K562 (cell line): ENCODE measurements around the gene SLC25A15. TPM values are rescaled to one million over a fixed set of nuclear protein-coding genes. Genes with fewer than 3 reads are reported as not detected.

Experiments
- ATAC-seq: fragments of 200-7000 bp; cut with Tn5 transposase; 3 replicates; pipeline ENCODE4 v1.9.1; 2020; ENCODE audit warnings: moderate library complexity
- BruUV-seq: library from RNA; stranded (reverse); fragments of 400-500 nt; replicated peaks from 2 replicates; lab custom pipeline; 2021; lab: Mats Ljungman, UMichigan
- CTCF ChIA-PET: fragments of 300-600 bp; formaldehyde crosslinking; extraction: SDS; loops from one replicate; lab custom pipeline; 2021; ENCODE audit warnings: low intra/inter-chr PET ratio; lab: Yijun Ruan, JAX
- POLR2A ChIA-PET: fragments of 300-600, 350-650 bp; sonication (Branson Sonifier 250); formaldehyde crosslinking; extraction: SDS; loops from one replicate; lab custom pipeline; 2021; ENCODE audit warnings: antibody characterized with exemption, inconsistent platforms; lab: Yijun Ruan, JAX
- DNase-seq, 4 experiments: peaks; one replicate each; pipeline versions ENCODE4 v3.0.0 to v3.0.0-alpha.2; 2011 to 2018; ENCODE audit warnings: low spot score in 3 of 4, mixed read lengths in 3 of 4; ENCODE audit errors: extremely low read depth in 1 of 4
- FAIRE-seq: peaks from 2 replicates; lab custom pipeline; 2011; peaks lifted over from hg19 to GRCh38; lab: Jason Lieb, UNC
- H2AFZ ChIP-seq: 2 replicates; pipeline ENCODE4 v1.6.0; 2011; ENCODE audit warnings: low read depth, low read length, control low read depth, inconsistent platforms
- H3K27ac ChIP-seq: fragments of 200-600 bp; 3 replicates; pipeline ENCODE4 v1.8.0; 2011; ENCODE audit warnings: low read depth, mild to moderate bottlenecking, control low read depth, inconsistent platforms, low read length, moderate library complexity, mixed read lengths; ENCODE audit errors: extremely low read depth
- H3K27me3 ChIP-seq, 2 experiments: fragments of 300-600 bp in 1 of 2; 2 replicates in 1 of 2; 3 replicates in 1 of 2; pipeline versions ENCODE4 v1.6.0 to v1.8.0; 2011; ENCODE audit warnings: inconsistent platforms in 2 of 2, low read length in 2 of 2, mild to moderate bottlenecking in 1 of 2, mixed read lengths in 1 of 2, moderate library complexity in 1 of 2; ENCODE audit not compliant: control insufficient read depth in 2 of 2, insufficient read depth in 2 of 2
- H3K36me3 ChIP-seq: fragments of 300-600 bp; 3 replicates; pipeline ENCODE4 v1.8.0; 2011; ENCODE audit warnings: mild to moderate bottlenecking, low read length, inconsistent platforms; ENCODE audit not compliant: control insufficient read depth, insufficient read depth
- H3K4me1 ChIP-seq, 2 experiments: fragments of 200-600 bp in 1 of 2; replicated peaks in 1 of 2; 2 replicates in 1 of 2; 3 replicates in 1 of 2; pipeline versions ENCODE4 v1.5.1 to v1.8.0; 2011; ENCODE audit warnings: inconsistent platforms in 2 of 2, low read length in 2 of 2, mild to moderate bottlenecking in 1 of 2, mixed read lengths in 1 of 2, moderate library complexity in 1 of 2; ENCODE audit not compliant: control insufficient read depth in 2 of 2, insufficient read depth in 2 of 2
- H3K4me2 ChIP-seq: 2 replicates; pipeline ENCODE4 v1.6.1; 2011; ENCODE audit warnings: low read length, control low read depth, inconsistent platforms, mixed read lengths; ENCODE audit not compliant: insufficient read depth
- H3K4me3 ChIP-seq: fragments of 200-600 bp; sonication (generic), shearing (Covaris generic); 2 replicates; pipeline ENCODE4 v1.5.1; 2016; ENCODE audit warnings: control low read depth, inconsistent platforms
- H3K79me2 ChIP-seq: fragments of 200-600 bp; 3 replicates; pipeline ENCODE4 v1.8.0; 2011; ENCODE audit warnings: low read length, inconsistent platforms; ENCODE audit not compliant: control insufficient read depth, insufficient read depth
- H3K9ac ChIP-seq, 2 experiments: 2 replicates each; pipeline versions ENCODE4 v1.6.0 to v1.6.1; 2011; ENCODE audit warnings: low read depth in 2 of 2, low read length in 2 of 2, control low read depth in 1 of 2, inconsistent platforms in 1 of 2, mild to moderate bottlenecking in 1 of 2, mixed read lengths in 1 of 2; ENCODE audit not compliant: insufficient read depth in 1 of 2
- H3K9me1 ChIP-seq: one replicate; pipeline ENCODE4 v1.6.0; 2011; ENCODE audit warnings: inconsistent platforms, mild to moderate bottlenecking, low read length, moderate library complexity; ENCODE audit not compliant: control insufficient read depth, insufficient read depth
- H3K9me3 ChIP-seq: replicated peaks from 2 replicates; pipeline ENCODE4 v1.5.1; 2011; ENCODE audit warnings: low read depth, low read length, inconsistent platforms; ENCODE audit not compliant: control insufficient read depth, insufficient read depth
- H4K20me1 ChIP-seq: replicated peaks from 2 replicates; pipeline ENCODE4 v1.6.1; 2011; ENCODE audit warnings: low read length, inconsistent platforms, mixed read lengths; ENCODE audit not compliant: control insufficient read depth, insufficient read depth
- BCLAF1 ChIP-seq, 2 experiments: fragments of 450-650 bp in 1 of 2; IDR thresholded peaks; 2 replicates each; pipeline ENCODE4 v1.6.1; 2011 to 2017; ENCODE audit warnings: low read depth in 2 of 2, antibody characterized with exemption in 1 of 2, borderline replicate concordance in 1 of 2, low read length in 1 of 2, mild to moderate bottlenecking in 1 of 2, mixed read lengths in 1 of 2; ENCODE audit not compliant: control insufficient read depth in 1 of 2
- IRF9 ChIP-seq: fragments of 450-650 bp; IDR thresholded peaks from 2 replicates; pipeline ENCODE4 v1.6.1; 2016; ENCODE audit warnings: missing biosample characterization, missing genetic modification characterization
- NFRKB ChIP-seq: fragments of 450-650 bp; IDR thresholded peaks from 2 replicates; pipeline ENCODE4 v1.6.1; 2016; ENCODE audit warnings: low read depth
- PHTF2 ChIP-seq: fragments of 250-450 bp; sonication (Bioruptor Pico); IDR thresholded peaks from 2 replicates; pipeline ENCODE4 v1.5.0; 2021; ENCODE audit warnings: mild to moderate bottlenecking
- PKNOX1 ChIP-seq: fragments of 450-650 bp; IDR thresholded peaks from 2 replicates; pipeline ENCODE4 v1.6.1; 2016
- TFAM ChIP-seq: fragments of 250-450 bp; sonication (Bioruptor Pico); conservative IDR thresholded peaks from 2 replicates; pipeline ENCODE4 v1.5.0; 2021; ENCODE audit warnings: mild to moderate bottlenecking, moderate library complexity
- THRAP3 ChIP-seq: fragments of 450-650 bp; IDR thresholded peaks from 2 replicates; pipeline ENCODE4 v1.6.1; 2016; ENCODE audit warnings: mild to moderate bottlenecking, inconsistent platforms, borderline replicate concordance
- YY1 ChIP-seq, 3 experiments: IDR thresholded peaks; 2 replicates each; pipeline ENCODE4 v1.6.1; 2011; ENCODE audit warnings: low read length in 2 of 3, mild to moderate bottlenecking in 2 of 3, moderate library complexity in 2 of 3, borderline replicate concordance in 1 of 3, control low read depth in 1 of 3, low read depth in 1 of 3; ENCODE audit not compliant: insufficient read depth in 3 of 3, insufficient replicate concordance in 2 of 3, control insufficient read depth in 1 of 3, insufficient read length in 1 of 3; ENCODE audit errors: extremely low read depth in 1 of 3
- ZNF324 ChIP-seq: fragments of 250-450 bp; sonication (Bioruptor Pico); IDR thresholded peaks from 2 replicates; pipeline ENCODE4 v1.4.0; 2020; ENCODE audit warnings: mild to moderate bottlenecking
- ZNF764 ChIP-seq: fragments of 250-450 bp; sonication (Bioruptor Pico); IDR thresholded peaks from 2 replicates; pipeline ENCODE4 v1.4.0; 2020; ENCODE audit warnings: low read depth, mild to moderate bottlenecking, moderate library complexity
- WGBS: fragments of 100-300 bp; shearing (Covaris generic); methylation state at CpG from one replicate; pipeline ENCODE4 v1.1.6; 2016; ENCODE audit warnings: low coverage, mixed read lengths; ENCODE audit not compliant: insufficient coverage; ENCODE audit errors: missing lambda C conversion rate; 5-methylcytosine and 5-hydroxymethylcytosine counted together
- in situ Hi-C: fragments of 300-500 bp; cut with MboI; formaldehyde crosslinking; loops from 4 replicates; pipeline ENCODE4 v1.15.0; 2018; ENCODE audit warnings: inconsistent platforms, mixed read lengths
- intact Hi-C: fragments of 100-400 bp; cut with micrococcal nuclease; formaldehyde crosslinking; loops from 2 replicates; pipeline ENCODE4 v1.14.2; 2022
- polyA plus RNA-seq, 8 experiments: library from polyadenylated mRNA; depleted of rRNA in 4 of 8; stranded (reverse) in 5 of 8; unstranded in 3 of 8; fragments of >200 nt; fragmentation: Nextera tagmentation in 2 of 8; fragmentation: Illumina TruSeq in 1 of 8; extraction: Ambion mirVana in 2 of 8; extraction: Trizol in 1 of 8; gene quantifications; 2 replicates each; pipeline versions ENCODE4 v1.2.1 to v1.2.3, GENCODE V29; 2011 to 2014; ENCODE audit warnings: inconsistent platforms in 1 of 8, missing spikeins in 1 of 8
- total RNA-seq, 7 experiments: library from RNA; depleted of rRNA in 6 of 7; stranded (reverse); fragments of >200 nt in 6 of 7; fragmentation: Illumina TruSeq in 2 of 7; extraction: Trizol in 2 of 7; gene quantifications; 2 replicates each; pipeline versions ENCODE4 v1.2.1 to v1.2.3, GENCODE V29; 2011 to 2021; ENCODE audit warnings: low replicate concordance in 1 of 7

The SLC25A15 gene
- total and polyA plus RNA-seq, 9 of the 15 experiments (the other 6 are each of a cell fraction or from before 2014, with no cell fraction given): 3.5 to 30.5 (median 20.3) TPM

- Histone ChIP-seq H3K4me1 (peaks cover 3 to 6% of the 10 kb centered on the region in 2 experiments; a peak in 3 of 5 replicates), H3K4me2 (peak within 1 kb of the TSS; percentile 93), H3K9me1 (no peaks in the 10 kb centered on the region), H3K27me3 (no peaks in the 10 kb centered on the region), H3K36me3 (peaks cover 10% of the 10 kb centered on the region; the same call in 1 of the 3 replicates), H3K9me3 (no peaks in the 10 kb centered on the region), H3K79me2 (peaks cover 24% of the 10 kb centered on the region), H3K27ac (peak within 1 kb of the TSS; percentile 93), H2AFZ (peak within 1 kb of the TSS; percentile 96), H4K20me1 (no peaks in the 10 kb centered on the region), H3K9ac (peak within 1 kb of the TSS; percentile 91 to 94), H3K4me3 (peak within 1 kb of the TSS; percentile 91)
- POLR2A ChIA-PET: interaction anchor here (0.6 kb wide), 1 partner anchor 280 kb away, joined by 3 read pairs; no protein-coding TSS in a partner anchor
- DNase-seq (peak; percentile 83 to 94 (median 86)), FAIRE-seq (peak; percentile 94), ATAC-seq (peak; percentile 100)
- in situ Hi-C loops: no loop called here
- CTCF ChIA-PET: no interaction called here
- under 1% methylated on average over 25 of the region's 52 CpGs for WGBS
- intact Hi-C loops: no loop called here
- BruUV-seq: no TSS peak
- peak; percentile 86; the same call in 1 of the 2 replicates for TF ChIP-seq THRAP3
- peak in 1 of 2 experiments; percentile 87; a peak in 1 of 4 replicates for TF ChIP-seq BCLAF1 (IDR thresholded peaks at IDR 0.05; ENCODE audit: borderline replicate concordance in 1 of 2, control insufficient read depth in 1 of 2, low read depth in 2 of 2, low read length in 1 of 2)
- no peak for TF ChIP-seq IRF9 (tag)
- TF ChIP-seq ZNF764: no peak
- no peak for TF ChIP-seq NFRKB
- TF ChIP-seq ZNF324 (CRISPR knock-in tag): no peak
- TF ChIP-seq PHTF2 (CRISPR knock-in tag): no peak
- peak in 2 of 3 experiments; percentile 66 to 71 for TF ChIP-seq YY1 (IDR thresholded peaks at IDR 0.05; ENCODE audit: borderline replicate concordance in 1 of 3, control insufficient read depth in 1 of 3, extremely low read depth in 1 of 3, insufficient read depth in 3 of 3, insufficient read length in 1 of 3, insufficient replicate concordance in 2 of 3, low read depth in 1 of 3, low read length in 2 of 3)
- TF ChIP-seq PKNOX1: peak; percentile 89
- no peak for TF ChIP-seq TFAM
Measured at GRCh38 chr13:40770934-40771618, 18.3 kb upstream of the SLC25A15 start, which contains the start of gene MRPS31. TSS of gene MRPS31 (minus strand) at chr13:40771190. CDS start at chr13:40771136, 54 bp downstream.
